MM.1S (cell line): ENCODE data around the gene DDX1.

Experiments
- EZH2 ChIP-seq: fragments of 300-600 bp; sonication (generic); optimal IDR thresholded peaks from 2 replicates; pipeline ENCODE3; 2017; ENCODE audit warnings: low read depth, mild to moderate bottlenecking, antibody characterized with exemption, low read length, mixed read lengths
- EZH2phosphoT487 ChIP-seq: fragments of 300-600 bp; sonication (generic); IDR thresholded peaks from 2 replicates; pipeline ENCODE4 v1.6.1; 2018; ENCODE audit warnings: antibody characterized with exemption, low read length
- TF ChIP-seq, protein P1 (sequence below): fragments of 300-600 bp; sonication (generic); IDR thresholded peaks from 2 replicates; pipeline ENCODE4 v1.5.1; 2016; ENCODE audit warnings: antibody characterized with exemption, low read length, mixed read lengths

DNA sequence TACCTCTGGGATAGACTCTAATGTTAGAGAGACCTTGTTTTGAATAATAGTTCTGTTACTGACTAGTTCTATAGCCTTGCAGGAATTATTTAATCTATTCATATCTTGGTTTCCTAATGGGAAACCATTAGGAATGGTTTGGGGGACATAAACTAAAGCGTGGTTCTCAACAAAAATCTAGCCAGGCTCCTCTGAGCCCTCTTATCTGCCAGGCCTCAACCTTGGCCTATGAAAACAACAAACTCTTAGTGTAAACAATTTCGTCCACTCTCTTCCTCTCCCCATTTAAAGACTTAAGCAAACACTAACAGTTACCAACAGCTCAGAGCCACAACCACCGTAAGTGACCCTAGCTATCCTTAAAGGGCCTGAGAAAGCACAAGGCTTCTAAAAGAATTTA is 19.9 kb upstream of the DDX1 start:
- TF ChIP-seq, protein P1, sequence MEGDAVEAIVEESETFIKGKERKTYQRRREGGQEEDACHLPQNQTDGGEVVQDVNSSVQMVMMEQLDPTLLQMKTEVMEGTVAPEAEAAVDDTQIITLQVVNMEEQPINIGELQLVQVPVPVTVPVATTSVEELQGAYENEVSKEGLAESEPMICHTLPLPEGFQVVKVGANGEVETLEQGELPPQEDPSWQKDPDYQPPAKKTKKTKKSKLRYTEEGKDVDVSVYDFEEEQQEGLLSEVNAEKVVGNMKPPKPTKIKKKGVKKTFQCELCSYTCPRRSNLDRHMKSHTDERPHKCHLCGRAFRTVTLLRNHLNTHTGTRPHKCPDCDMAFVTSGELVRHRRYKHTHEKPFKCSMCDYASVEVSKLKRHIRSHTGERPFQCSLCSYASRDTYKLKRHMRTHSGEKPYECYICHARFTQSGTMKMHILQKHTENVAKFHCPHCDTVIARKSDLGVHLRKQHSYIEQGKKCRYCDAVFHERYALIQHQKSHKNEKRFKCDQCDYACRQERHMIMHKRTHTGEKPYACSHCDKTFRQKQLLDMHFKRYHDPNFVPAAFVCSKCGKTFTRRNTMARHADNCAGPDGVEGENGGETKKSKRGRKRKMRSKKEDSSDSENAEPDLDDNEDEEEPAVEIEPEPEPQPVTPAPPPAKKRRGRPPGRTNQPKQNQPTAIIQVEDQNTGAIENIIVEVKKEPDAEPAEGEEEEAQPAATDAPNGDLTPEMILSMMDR = no peak
- no peak for TF ChIP-seq EZH2
- no peak for TF ChIP-seq EZH2phosphoT487
